IMR-90 (cell line): ENCODE data around the gene ZNF213. TPM values are rescaled to one million over a fixed set of nuclear protein-coding genes. Genes with fewer than 3 reads are reported as not detected.

Experiments used
- ATAC-seq: fragments of 200-7000 bp; cut with Tn5 transposase; 2 replicates; pipeline ENCODE4 v1.9.1; 2020; ENCODE audit warnings: low read depth, mild to moderate bottlenecking, moderate library complexity
- BruUV-seq: library from RNA; stranded (reverse); fragments of 400-500 nt; replicated peaks from 2 replicates; lab custom pipeline; 2021; lab: Mats Ljungman, UMichigan
- CTCF ChIA-PET: fragments of 300-600 bp; formaldehyde crosslinking; extraction: SDS; loops from one replicate; lab custom pipeline; 2021; ENCODE audit warnings: antibody characterized with exemption; lab: Yijun Ruan, JAX
- POLR2A ChIA-PET: fragments of 300-600 bp; sonication (Branson Sonifier 250); formaldehyde crosslinking; loops from one replicate; lab custom pipeline; 2022; ENCODE audit warnings: antibody characterized with exemption; ENCODE audit not compliant: unreplicated experiment; lab: Charles Lee
- DNase-seq: peaks from one replicate; pipeline ENCODE4 v3.0.0; 2013
- H2AFZ ChIP-seq: replicated peaks from 2 replicates; pipeline ENCODE3; 2013; ENCODE audit warnings: low read length, mild to moderate bottlenecking; ENCODE audit not compliant: poor library complexity
- H2AK5ac ChIP-seq: 2 replicates; pipeline ENCODE4 v1.6.1; 2013; ENCODE audit warnings: low read depth, low read length, inconsistent platforms
- H2AK9ac ChIP-seq: replicated peaks from 2 replicates; pipeline ENCODE3; 2013; ENCODE audit warnings: mild to moderate bottlenecking, low read depth, low read length, moderate library complexity; ENCODE audit not compliant: poor library complexity
- H2BK120ac ChIP-seq: 2 replicates; pipeline ENCODE4 v1.6.1; 2013; ENCODE audit warnings: low read depth, low read length, inconsistent platforms
- H2BK15ac ChIP-seq: 3 replicates; pipeline ENCODE4 v1.6.1; 2013; ENCODE audit warnings: low read depth, low read length, inconsistent platforms
- H2BK20ac ChIP-seq: 2 replicates; pipeline ENCODE4 v1.6.1; 2013; ENCODE audit warnings: low read depth, mild to moderate bottlenecking, inconsistent platforms, low read length, moderate library complexity
- H2BK5ac ChIP-seq: 2 replicates; pipeline ENCODE4 v1.6.1; 2013; ENCODE audit warnings: mild to moderate bottlenecking, low read depth, low read length, inconsistent platforms; ENCODE audit not compliant: poor library complexity, severe bottlenecking
- H3K14ac ChIP-seq: replicated peaks from 2 replicates; pipeline ENCODE4 v1.6.1; 2013; ENCODE audit warnings: low read depth, low read length, inconsistent platforms
- H3K18ac ChIP-seq: 2 replicates; pipeline ENCODE4 v1.6.1; 2013; ENCODE audit warnings: low read depth, low read length, control low read depth
- H3K23ac ChIP-seq: 2 replicates; pipeline ENCODE4 v1.6.1; 2013; ENCODE audit warnings: low read depth, low read length, inconsistent platforms
- H3K27ac ChIP-seq: 2 replicates; pipeline ENCODE4 v1.5.1; 2013; ENCODE audit warnings: mild to moderate bottlenecking, control low read depth, low read length; ENCODE audit not compliant: insufficient read depth
- H3K27me3 ChIP-seq: 2 replicates; pipeline ENCODE4 v1.6.1; 2013; ENCODE audit warnings: low read length; ENCODE audit not compliant: control insufficient read depth, insufficient read depth
- H3K36me3 ChIP-seq: 2 replicates; pipeline ENCODE4 v1.6.1; 2013; ENCODE audit warnings: low read length, mixed read lengths; ENCODE audit not compliant: control insufficient read depth, insufficient read depth
- H3K4ac ChIP-seq: 2 replicates; pipeline ENCODE4 v1.6.1; 2013; ENCODE audit warnings: low read depth, low read length, inconsistent platforms
- H3K4me1 ChIP-seq: 2 replicates; pipeline ENCODE4 v1.6.1; 2013; ENCODE audit warnings: low read length, mixed read lengths; ENCODE audit not compliant: control insufficient read depth, insufficient read depth
- H3K4me2 ChIP-seq: 2 replicates; pipeline ENCODE4 v1.6.1; 2013; ENCODE audit warnings: low read depth, mild to moderate bottlenecking, control low read depth, low read length, moderate library complexity
- H3K4me3 ChIP-seq: 2 replicates; pipeline ENCODE4 v1.5.1; 2013; ENCODE audit warnings: low read depth, mild to moderate bottlenecking, control low read depth, low read length, moderate library complexity; ENCODE audit not compliant: insufficient read depth
- H3K56ac ChIP-seq: 2 replicates; pipeline ENCODE4 v1.6.1; 2013; ENCODE audit warnings: low read length, inconsistent platforms; ENCODE audit not compliant: insufficient read depth; ENCODE audit errors: extremely low read depth
- H3K79me1 ChIP-seq, 2 experiments: 2 replicates each; pipeline ENCODE4 v1.6.1; 2013; ENCODE audit warnings: low read length in 2 of 2, inconsistent platforms in 1 of 2, low read depth in 1 of 2
- H3K9ac ChIP-seq: 2 replicates; pipeline ENCODE4 v1.6.1; 2013; ENCODE audit warnings: low read depth, low read length, control low read depth
- H3K9me1 ChIP-seq: 2 replicates; pipeline ENCODE4 v1.6.1; 2013; ENCODE audit warnings: low read length, inconsistent platforms; ENCODE audit not compliant: insufficient read depth
- H3K9me3 ChIP-seq: 2 replicates; pipeline ENCODE4 v1.6.1; 2013; ENCODE audit warnings: low read length; ENCODE audit not compliant: control insufficient read depth, insufficient read depth
- H4K20me1 ChIP-seq: 2 replicates; pipeline ENCODE4 v1.6.1; 2013; ENCODE audit warnings: low read length, inconsistent platforms; ENCODE audit not compliant: insufficient read depth
- H4K5ac ChIP-seq: 2 replicates; pipeline ENCODE4 v1.6.1; 2013; ENCODE audit warnings: mild to moderate bottlenecking, low read depth, low read length, control low read depth
- H4K8ac ChIP-seq, 2 experiments: 2 replicates each; pipeline ENCODE4 v1.6.1; 2013; ENCODE audit warnings: low read depth in 2 of 2, low read length in 2 of 2, control low read depth in 1 of 2, inconsistent platforms in 1 of 2
- H4K91ac ChIP-seq: 2 replicates; pipeline ENCODE4 v1.6.1; 2013; ENCODE audit warnings: low read depth, low read length, inconsistent platforms; ENCODE audit not compliant: insufficient read depth
- BHLHE40 ChIP-seq: fragments of 150-350 bp; IDR thresholded peaks from 2 replicates; pipeline ENCODE4 v1.6.1; 2016; ENCODE audit warnings: mild to moderate bottlenecking, low read depth, low read length
- CEBPB ChIP-seq: IDR thresholded peaks from 2 replicates; pipeline ENCODE4 v1.6.1; 2012; ENCODE audit warnings: low read depth, low read length, improper control_type of control experiment
- CHD1 ChIP-seq: IDR thresholded peaks from 2 replicates; pipeline ENCODE4 v1.6.1; 2012; ENCODE audit warnings: low read depth, low read length, improper control_type of control experiment
- FOS ChIP-seq: fragments of 150-350 bp; IDR thresholded peaks from 2 replicates; pipeline ENCODE4 v1.6.1; 2016; ENCODE audit warnings: low read depth, low read length
- MAZ ChIP-seq: IDR thresholded peaks from 2 replicates; pipeline ENCODE4 v1.6.1; 2012; ENCODE audit warnings: low read depth, mild to moderate bottlenecking, low read length, improper control_type of control experiment, moderate library complexity, borderline replicate concordance
- MXI1 ChIP-seq: IDR thresholded peaks from 2 replicates; pipeline ENCODE4 v1.6.1; 2012; ENCODE audit warnings: low read depth, mild to moderate bottlenecking, low read length, moderate library complexity, borderline replicate concordance
- NFE2L2 ChIP-seq: fragments of 150-350 bp; IDR thresholded peaks from 2 replicates; pipeline ENCODE4 v1.6.1; 2016; ENCODE audit warnings: low read depth, mild to moderate bottlenecking, low read length
- POLR2A ChIP-seq: IDR thresholded peaks from 2 replicates; pipeline ENCODE4 v1.6.1; 2012; ENCODE audit warnings: mild to moderate bottlenecking, low read depth, low read length
- RAD21 ChIP-seq: IDR thresholded peaks from 2 replicates; pipeline ENCODE4 v1.6.1; 2012; ENCODE audit warnings: low read length, improper control_type of control experiment
- RCOR1 ChIP-seq: IDR thresholded peaks from 2 replicates; pipeline ENCODE4 v1.6.1; 2012; ENCODE audit warnings: mild to moderate bottlenecking, low read length, improper control_type of control experiment; ENCODE audit not compliant: insufficient replicate concordance
- RFX5 ChIP-seq: IDR thresholded peaks from 2 replicates; pipeline ENCODE4 v1.8.0; 2012; ENCODE audit warnings: low read depth, mild to moderate bottlenecking, low read length, moderate library complexity
- SMC3 ChIP-seq: fragments of 150-350 bp; IDR thresholded peaks from 2 replicates; pipeline ENCODE4 v1.6.1; 2016; ENCODE audit warnings: low read depth, mild to moderate bottlenecking, antibody characterized with exemption, low read length, moderate library complexity
- WGBS, 2 experiments: methylation state at CpG; one replicate each; pipeline versions ENCODE4 v1.1.5 to v1.1.7; 2013; ENCODE audit warnings: missing lambda C conversion rate in 2 of 2; ENCODE audit not compliant: insufficient read length in 1 of 2; ENCODE audit errors: extremely low coverage in 2 of 2; 5-methylcytosine and 5-hydroxymethylcytosine counted together
- dilution Hi-C: fragments of 300-500 bp; cut with HindIII; formaldehyde crosslinking; loops from one replicate; pipeline ENCODE4 v1.14.3; 2018; ENCODE audit warnings: low sequenced_read_pairs; ENCODE audit not compliant: unreplicated experiment
- in situ Hi-C: fragments of 300-500 bp; cut with MboI; formaldehyde crosslinking; loops from 3 replicates; pipeline ENCODE4 v1.14.3; 2019; ENCODE audit warnings: low sequenced_read_pairs, inconsistent platforms, mixed read lengths
- intact Hi-C: fragments of 100-400 bp; cut with micrococcal nuclease; formaldehyde crosslinking; loops from 2 replicates; pipeline ENCODE4 v1.10.0; 2022
- polyA plus RNA-seq, 3 experiments: library from polyadenylated mRNA; depleted of rRNA; stranded (reverse); fragments of >200 nt; gene quantifications; 2 replicates each; pipeline ENCODE4 v1.2.3, GENCODE V29; 2012; ENCODE audit warnings: low replicate concordance in 1 of 3
- total RNA-seq: library from RNA; depleted of rRNA; stranded (reverse); fragments of >200 nt; gene quantifications from 2 replicates; pipeline ENCODE4 v1.2.3, GENCODE V29; 2012
- TF ChIP-seq, protein P1 (sequence below): fragments of 150-350 bp; IDR thresholded peaks from 2 replicates; pipeline ENCODE4 v1.6.1; 2017; ENCODE audit warnings: mild to moderate bottlenecking, antibody characterized with exemption, low read length, low read depth
- TF ChIP-seq, protein P2 (sequence below): fragments of 150-350 bp; IDR thresholded peaks from 2 replicates; pipeline ENCODE4 v1.6.1; 2016; ENCODE audit warnings: low read depth, mild to moderate bottlenecking, low read length, moderate library complexity, borderline replicate concordance
- TF ChIP-seq, protein P3 (sequence below): conservative IDR thresholded peaks from 2 replicates; pipeline ENCODE4 v1.5.1; 2012; ENCODE audit warnings: mild to moderate bottlenecking, low read depth, low read length, improper control_type of control experiment

The ZNF213 gene
- total and polyA plus RNA-seq, 2 of the 4 experiments (the other 2 are of a cell fraction) = 0.72 to 4.0 TPM

DNA sequence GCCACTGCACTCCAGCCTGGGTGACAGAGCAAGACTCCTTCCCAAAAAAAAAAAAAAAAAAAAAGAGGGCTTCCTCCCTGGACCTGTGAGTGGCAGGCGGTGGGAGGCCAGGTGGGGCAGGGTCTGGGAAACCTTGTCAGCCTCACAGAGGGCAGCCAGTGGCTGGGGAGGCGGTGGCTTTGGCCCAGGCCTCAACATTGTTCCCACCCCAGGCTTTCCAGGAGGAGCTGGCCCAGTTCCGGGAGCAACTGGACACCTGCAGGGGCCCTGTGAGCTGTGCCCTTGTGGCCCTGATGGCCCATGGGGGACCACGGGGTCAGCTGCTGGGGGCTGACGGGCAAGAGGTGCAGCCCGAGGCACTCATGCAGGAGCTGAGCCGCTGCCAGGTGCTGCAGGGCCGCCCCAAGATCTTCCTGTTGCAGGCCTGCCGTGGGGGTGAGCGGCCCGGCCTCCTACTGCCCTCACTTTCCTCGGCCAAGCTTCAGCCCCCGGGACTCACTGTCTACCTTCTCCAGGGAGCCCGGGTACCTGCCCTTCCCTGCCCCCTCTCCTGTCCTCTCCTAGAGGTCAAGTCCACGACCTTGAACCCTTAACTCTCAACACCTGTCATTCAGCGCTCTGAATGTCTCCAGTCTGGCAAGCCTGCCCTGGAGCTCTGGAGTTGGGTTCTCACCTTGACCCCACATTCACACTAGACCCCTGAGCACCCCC is 12.4 kb downstream of the ZNF213 start:
- DNase-seq = no peak
- Histone ChIP-seq H3K36me3 (peaks cover 7% of the 10 kb centered on the region), H2AFZ (no peak overlapping the region), H2BK120ac (no peak overlapping the region), H3K14ac (no peak overlapping the region), H3K23ac (no peak overlapping the region), H3K9ac (no peak overlapping the region), H3K4me1 (peaks cover 3% of the 10 kb centered on the region; the same call in 1 of the 2 replicates), H2AK5ac (no peak overlapping the region), H3K9me3 (no peaks in the 10 kb centered on the region), H3K27ac (no peak overlapping the region), H3K4me3 (no peak overlapping the region), H4K8ac (no peak overlapping the region), H3K4me2 (no peak overlapping the region), H3K79me1 (peaks cover 0 to 13% of the 10 kb centered on the region in 2 experiments; a peak in 2 of 4 replicates), H2BK20ac (no peak overlapping the region), H3K9me1 (0 out of 2 replicates have a peak, but pooled peaks cover 10% of the 10 kb centered on the region), H3K56ac (no peak overlapping the region), H2AK9ac (no peak overlapping the region), H2BK15ac (no peak overlapping the region), H4K20me1 (peaks cover 6% of the 10 kb centered on the region), H2BK5ac (no peak overlapping the region), H3K18ac (no peak overlapping the region), H3K27me3 (no peaks in the 10 kb centered on the region), H4K91ac (no peak overlapping the region), H4K5ac (no peak overlapping the region), H3K4ac (no peak overlapping the region)
- in situ Hi-C loops = no loop called here
- dilution Hi-C loops = no loop called here
- CTCF ChIA-PET = no interaction called here
- no TSS peak for BruUV-seq
- ATAC-seq = no peak
- 77% methylated on average over 8 of the region's 16 CpGs; no CpG with 5 or more reads in 1 of the 2 experiments for WGBS, 2 experiments
- intact Hi-C loops = no loop called here
- POLR2A ChIA-PET = interaction anchor here (0.6 kb wide), 1 partner anchor 84 kb away, joined by 3 read pairs; no protein-coding TSS in a partner anchor
- TF ChIP-seq, protein P1, sequence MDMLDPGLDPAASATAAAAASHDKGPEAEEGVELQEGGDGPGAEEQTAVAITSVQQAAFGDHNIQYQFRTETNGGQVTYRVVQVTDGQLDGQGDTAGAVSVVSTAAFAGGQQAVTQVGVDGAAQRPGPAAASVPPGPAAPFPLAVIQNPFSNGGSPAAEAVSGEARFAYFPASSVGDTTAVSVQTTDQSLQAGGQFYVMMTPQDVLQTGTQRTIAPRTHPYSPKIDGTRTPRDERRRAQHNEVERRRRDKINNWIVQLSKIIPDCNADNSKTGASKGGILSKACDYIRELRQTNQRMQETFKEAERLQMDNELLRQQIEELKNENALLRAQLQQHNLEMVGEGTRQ = no peak
- TF ChIP-seq NFE2L2 = no peak
- TF ChIP-seq, protein P2, sequence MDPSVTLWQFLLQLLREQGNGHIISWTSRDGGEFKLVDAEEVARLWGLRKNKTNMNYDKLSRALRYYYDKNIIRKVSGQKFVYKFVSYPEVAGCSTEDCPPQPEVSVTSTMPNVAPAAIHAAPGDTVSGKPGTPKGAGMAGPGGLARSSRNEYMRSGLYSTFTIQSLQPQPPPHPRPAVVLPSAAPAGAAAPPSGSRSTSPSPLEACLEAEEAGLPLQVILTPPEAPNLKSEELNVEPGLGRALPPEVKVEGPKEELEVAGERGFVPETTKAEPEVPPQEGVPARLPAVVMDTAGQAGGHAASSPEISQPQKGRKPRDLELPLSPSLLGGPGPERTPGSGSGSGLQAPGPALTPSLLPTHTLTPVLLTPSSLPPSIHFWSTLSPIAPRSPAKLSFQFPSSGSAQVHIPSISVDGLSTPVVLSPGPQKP = no peak
- no peak for TF ChIP-seq RCOR1
- no peak for TF ChIP-seq POLR2A
- no peak for TF ChIP-seq RFX5
- no peak for TF ChIP-seq MAZ
- no peak for TF ChIP-seq SMC3
- no peak for TF ChIP-seq MXI1
- no peak for TF ChIP-seq BHLHE40
- no peak for TF ChIP-seq FOS
- no peak for TF ChIP-seq CEBPB
- TF ChIP-seq, protein P3, sequence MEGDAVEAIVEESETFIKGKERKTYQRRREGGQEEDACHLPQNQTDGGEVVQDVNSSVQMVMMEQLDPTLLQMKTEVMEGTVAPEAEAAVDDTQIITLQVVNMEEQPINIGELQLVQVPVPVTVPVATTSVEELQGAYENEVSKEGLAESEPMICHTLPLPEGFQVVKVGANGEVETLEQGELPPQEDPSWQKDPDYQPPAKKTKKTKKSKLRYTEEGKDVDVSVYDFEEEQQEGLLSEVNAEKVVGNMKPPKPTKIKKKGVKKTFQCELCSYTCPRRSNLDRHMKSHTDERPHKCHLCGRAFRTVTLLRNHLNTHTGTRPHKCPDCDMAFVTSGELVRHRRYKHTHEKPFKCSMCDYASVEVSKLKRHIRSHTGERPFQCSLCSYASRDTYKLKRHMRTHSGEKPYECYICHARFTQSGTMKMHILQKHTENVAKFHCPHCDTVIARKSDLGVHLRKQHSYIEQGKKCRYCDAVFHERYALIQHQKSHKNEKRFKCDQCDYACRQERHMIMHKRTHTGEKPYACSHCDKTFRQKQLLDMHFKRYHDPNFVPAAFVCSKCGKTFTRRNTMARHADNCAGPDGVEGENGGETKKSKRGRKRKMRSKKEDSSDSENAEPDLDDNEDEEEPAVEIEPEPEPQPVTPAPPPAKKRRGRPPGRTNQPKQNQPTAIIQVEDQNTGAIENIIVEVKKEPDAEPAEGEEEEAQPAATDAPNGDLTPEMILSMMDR = no peak
- no peak for TF ChIP-seq RAD21
- no peak for TF ChIP-seq CHD1
